ENCODE results near the gene IRF2.

The IRF2 gene

DNA sequence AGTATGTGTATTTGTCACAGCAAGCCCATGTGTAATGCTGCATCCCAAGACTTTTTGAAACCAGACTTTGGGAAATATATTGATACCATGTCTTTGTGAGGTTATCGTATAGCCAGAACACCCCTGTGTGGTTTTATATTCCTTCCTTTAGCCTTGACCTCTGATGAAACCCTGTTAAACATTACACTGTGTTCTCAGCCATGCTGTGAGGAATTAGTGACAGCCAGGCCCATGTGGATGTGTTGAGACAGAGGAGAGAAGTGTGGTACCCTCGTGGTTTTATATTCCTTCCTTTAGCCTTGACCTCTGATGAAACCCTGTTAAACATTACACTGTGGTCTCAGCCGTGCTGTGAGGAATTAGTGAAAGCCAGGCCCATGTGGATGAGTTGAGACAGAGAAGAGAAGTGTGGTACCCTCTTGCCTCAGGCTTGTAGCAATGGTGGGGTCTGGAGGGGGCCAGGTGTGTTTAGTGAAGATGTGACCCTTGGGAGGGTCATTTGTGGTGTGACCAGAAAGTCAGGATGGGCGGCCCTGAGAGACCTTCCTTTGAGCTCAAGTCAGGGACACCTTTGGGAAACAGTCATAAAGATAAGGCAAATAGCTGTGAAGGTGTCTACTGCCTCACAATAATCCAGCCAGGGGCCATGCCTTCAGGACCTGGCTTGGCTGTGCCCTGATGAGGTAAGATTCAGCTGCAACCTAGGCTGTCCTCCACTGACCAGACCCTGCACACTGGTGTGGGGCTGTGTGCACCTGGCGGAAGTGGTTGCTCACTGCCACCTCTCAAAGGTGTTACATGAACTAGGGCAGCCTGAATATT lies 110.0 kb downstream of the IRF2 start:
- H3K4me3 ChIP-seq (ENCODE audit: low read length): no peak overlapping the region
- no peak overlapping the region for H3K27ac ChIP-seq (ENCODE audit: low read length)
- no peaks in the 10 kb centered on the region; the same call in 1 of the 2 replicates for H3K4me1 ChIP-seq (ENCODE audit: insufficient read depth, low read length)
- no peak overlapping the region for H3K9ac ChIP-seq (ENCODE audit: low read depth, low read length)
- no peaks in the 10 kb centered on the region for H3K9me3 ChIP-seq (ENCODE audit: insufficient read depth, low read depth, low read length)
- no peaks in the 10 kb centered on the region for H3K36me3 ChIP-seq (ENCODE audit: insufficient read depth, low read depth, low read length)
- H3K27me3 ChIP-seq (ENCODE audit: insufficient read depth, low read length): no peaks in the 10 kb centered on the region

DNA sequence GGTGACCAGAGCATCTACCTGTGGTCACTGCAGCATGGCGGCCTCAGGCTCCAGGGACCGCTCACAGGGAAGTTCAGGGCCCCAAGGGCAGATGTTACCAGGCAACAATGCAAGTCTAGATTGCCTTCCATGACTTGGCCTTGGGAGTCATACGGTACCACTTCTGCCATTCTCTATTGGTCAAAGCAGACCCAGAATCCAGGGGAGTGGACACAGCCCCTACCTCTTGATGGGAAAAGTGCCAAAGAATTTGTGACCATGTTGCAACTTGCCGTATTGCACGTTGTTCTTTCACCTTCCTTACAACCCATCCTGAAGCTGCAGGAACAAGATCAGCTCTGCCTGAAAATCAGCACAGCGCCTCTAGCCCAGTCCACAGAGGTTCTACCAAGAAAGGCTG lies 111.1 kb downstream of the IRF2 start:
- H3K9ac ChIP-seq (ENCODE audit: low read depth, low read length): no peak overlapping the region

DNA sequence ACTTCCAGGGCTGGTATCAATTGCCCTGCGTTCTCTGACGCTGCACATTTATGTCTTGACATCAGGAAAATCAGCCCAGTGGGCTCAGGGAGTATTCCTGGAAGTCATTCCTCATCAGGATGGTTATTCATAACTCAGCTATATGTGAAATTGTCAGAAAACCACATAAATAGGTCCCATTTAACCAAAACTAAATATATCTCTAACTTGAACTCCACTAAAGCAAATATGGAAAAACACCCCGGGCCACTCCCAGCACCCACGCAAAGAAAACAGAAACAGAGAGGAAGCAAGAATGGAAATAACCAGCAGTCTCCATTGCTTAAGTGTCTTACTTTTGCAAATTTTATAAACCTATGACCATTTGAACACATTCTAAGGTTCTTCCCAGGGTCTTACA lies 112.0 kb downstream of the IRF2 start:
- H3K4me1 ChIP-seq (ENCODE audit: insufficient read depth, low read length): no peaks in the 10 kb centered on the region; the same call in 1 of the 2 replicates

More for the DNA sequence above, 111.1 kb downstream of the IRF2 start:
- Histone ChIP-seq H3K27me3 (ENCODE audit: insufficient read depth, low read length) (no peaks in the 10 kb centered on the region), H3K9me3 (ENCODE audit: insufficient read depth, low read depth, low read length) (no peaks in the 10 kb centered on the region), H3K27ac (ENCODE audit: low read length) (no peak overlapping the region), H3K4me1 (ENCODE audit: insufficient read depth, low read length) (no peaks in the 10 kb centered on the region; the same call in 1 of the 2 replicates), H3K36me3 (ENCODE audit: insufficient read depth, low read depth, low read length) (no peaks in the 10 kb centered on the region), H3K4me3 (ENCODE audit: low read length) (no peak overlapping the region)

DNA sequence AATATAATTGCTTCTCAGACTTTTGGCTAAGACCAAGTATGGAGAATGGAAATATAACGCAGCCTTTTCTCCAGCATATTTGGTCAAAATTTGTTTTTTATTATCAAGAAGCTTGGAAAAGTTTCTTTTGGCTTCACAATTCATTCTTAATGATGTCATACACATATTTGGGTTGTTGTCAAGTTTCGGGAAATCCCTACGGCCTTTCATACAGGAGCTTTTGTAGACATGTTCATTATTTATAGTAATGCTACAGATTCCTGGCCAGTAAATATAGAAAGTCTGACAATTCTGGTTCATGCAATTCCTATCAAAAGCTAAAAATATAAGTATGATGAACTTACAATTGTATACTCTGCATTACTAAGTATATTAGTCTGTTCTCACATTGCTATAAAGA lies 112.9 kb downstream of the IRF2 start:
- no peaks in the 10 kb centered on the region for H3K9me3 ChIP-seq (ENCODE audit: insufficient read depth, low read depth, low read length)
- no peaks in the 10 kb centered on the region; the same call in 1 of the 2 replicates for H3K4me1 ChIP-seq (ENCODE audit: insufficient read depth, low read length)
- no peaks in the 10 kb centered on the region for H3K36me3 ChIP-seq (ENCODE audit: insufficient read depth, low read depth, low read length)
- H3K9ac ChIP-seq (ENCODE audit: low read depth, low read length): no peak overlapping the region
- H3K4me3 ChIP-seq (ENCODE audit: low read length): no peak overlapping the region
- no peaks in the 10 kb centered on the region for H3K27me3 ChIP-seq (ENCODE audit: insufficient read depth, low read length)
- no peak overlapping the region for H3K27ac ChIP-seq (ENCODE audit: low read length)

More for the DNA sequence above, 112.0 kb downstream of the IRF2 start:
- Histone ChIP-seq H3K4me3 (ENCODE audit: low read length) (no peak overlapping the region), H3K27me3 (ENCODE audit: insufficient read depth, low read length) (no peaks in the 10 kb centered on the region), H3K27ac (ENCODE audit: low read length) (no peak overlapping the region), H3K36me3 (ENCODE audit: insufficient read depth, low read depth, low read length) (no peaks in the 10 kb centered on the region), H3K9ac (ENCODE audit: low read depth, low read length) (no peak overlapping the region), H3K9me3 (ENCODE audit: insufficient read depth, low read depth, low read length) (no peaks in the 10 kb centered on the region)

DNA sequence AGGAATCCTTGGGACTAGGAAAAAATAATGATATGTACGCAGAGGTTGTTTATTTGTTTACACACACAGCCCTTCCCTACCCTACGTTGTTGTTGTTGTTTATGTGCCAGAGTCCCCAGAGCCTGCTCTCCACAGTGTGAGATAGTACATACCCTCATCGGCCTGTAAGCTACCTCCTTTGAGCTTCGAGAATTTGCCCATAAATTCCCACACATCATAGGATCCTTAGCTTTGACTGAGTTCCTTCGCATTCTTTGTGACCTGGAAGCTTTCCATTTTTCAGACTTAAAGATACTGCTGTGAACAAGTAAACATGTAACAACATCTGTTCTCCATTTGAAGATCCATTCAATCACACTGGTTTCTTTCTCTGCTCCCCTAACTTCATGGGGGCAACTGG lies 114.5 kb downstream of the IRF2 start:
- no peaks in the 10 kb centered on the region for H3K9me3 ChIP-seq (ENCODE audit: insufficient read depth, low read depth, low read length)
- H3K27me3 ChIP-seq (ENCODE audit: insufficient read depth, low read length): no peaks in the 10 kb centered on the region
- H3K4me3 ChIP-seq (ENCODE audit: low read length): no peak overlapping the region
- no peaks in the 10 kb centered on the region for H3K36me3 ChIP-seq (ENCODE audit: insufficient read depth, low read depth, low read length)
- H3K4me1 ChIP-seq (ENCODE audit: insufficient read depth, low read length): no peaks in the 10 kb centered on the region; the same call in 1 of the 2 replicates
- no peak overlapping the region for H3K27ac ChIP-seq (ENCODE audit: low read length)
- no peak overlapping the region for H3K9ac ChIP-seq (ENCODE audit: low read depth, low read length)

DNA sequence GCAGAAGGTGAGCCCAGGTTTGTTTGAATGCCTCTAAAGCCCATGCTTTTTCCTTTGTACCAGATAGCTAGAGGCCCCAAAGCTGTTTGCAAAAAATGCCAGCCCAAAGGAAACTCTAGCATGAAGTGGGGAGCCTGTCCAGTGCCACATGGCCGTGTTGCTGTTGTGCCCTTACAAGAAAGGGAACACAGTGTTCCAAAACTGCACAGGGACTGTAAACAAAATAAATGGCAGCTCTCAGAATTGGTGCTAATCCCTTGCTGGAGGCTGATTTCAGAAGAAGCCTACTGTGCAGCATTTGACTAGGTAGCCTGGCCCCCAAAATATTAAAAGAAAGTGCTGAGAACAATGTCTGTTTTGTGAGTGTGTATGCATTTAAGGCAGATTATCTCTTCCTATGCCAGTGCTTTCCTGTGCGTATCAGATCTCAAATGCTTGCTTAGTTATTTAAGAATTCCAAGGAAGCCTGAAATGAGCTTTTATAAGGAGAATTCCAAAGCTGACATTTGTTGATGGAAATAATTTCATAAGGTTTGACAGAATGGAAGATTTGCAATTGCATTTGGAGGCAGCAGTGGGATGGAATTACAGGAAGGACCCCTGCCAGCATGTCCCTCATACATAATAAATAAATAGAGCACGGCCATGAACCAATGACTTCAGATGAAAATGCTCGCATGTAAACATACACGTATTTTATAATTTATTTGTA lies 115.7 kb downstream of the IRF2 start:
- Histone ChIP-seq H3K27ac (ENCODE audit: low read length) (no peak overlapping the region), H3K4me1 (ENCODE audit: insufficient read depth, low read length) (no peaks in the 10 kb centered on the region; the same call in 1 of the 2 replicates), H3K4me3 (ENCODE audit: low read length) (no peak overlapping the region), H3K9ac (ENCODE audit: low read depth, low read length) (no peak overlapping the region), H3K27me3 (ENCODE audit: insufficient read depth, low read length) (no peaks in the 10 kb centered on the region), H3K9me3 (ENCODE audit: insufficient read depth, low read depth, low read length) (no peaks in the 10 kb centered on the region), H3K36me3 (ENCODE audit: insufficient read depth, low read depth, low read length) (no peaks in the 10 kb centered on the region)

DNA sequence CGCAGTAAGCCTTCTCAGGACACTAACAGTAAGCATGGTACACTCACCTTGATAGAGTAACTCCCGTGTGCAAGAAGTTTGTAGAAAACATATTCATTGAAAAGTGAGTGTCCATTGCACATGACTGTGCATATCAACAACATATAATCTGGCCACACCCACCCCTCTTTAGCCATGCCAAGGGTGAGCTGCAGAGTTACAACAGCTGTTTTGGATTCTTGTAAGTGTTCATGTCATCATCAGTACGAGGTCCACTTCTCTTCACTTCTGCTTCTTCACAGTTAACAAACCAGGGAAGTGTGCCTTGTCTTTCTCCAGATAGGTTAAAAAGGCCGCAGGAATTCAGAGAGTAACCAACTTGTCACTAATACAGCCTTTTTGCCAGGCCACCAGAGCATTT lies 116.6 kb downstream of the IRF2 start:
- Histone ChIP-seq H3K4me1 (ENCODE audit: insufficient read depth, low read length) (no peaks in the 10 kb centered on the region; the same call in 1 of the 2 replicates), H3K36me3 (ENCODE audit: insufficient read depth, low read depth, low read length) (no peaks in the 10 kb centered on the region), H3K4me3 (ENCODE audit: low read length) (no peak overlapping the region), H3K9ac (ENCODE audit: low read depth, low read length) (no peak overlapping the region), H3K27me3 (ENCODE audit: insufficient read depth, low read length) (no peaks in the 10 kb centered on the region), H3K9me3 (ENCODE audit: insufficient read depth, low read depth, low read length) (no peaks in the 10 kb centered on the region), H3K27ac (ENCODE audit: low read length) (no peak overlapping the region)

DNA sequence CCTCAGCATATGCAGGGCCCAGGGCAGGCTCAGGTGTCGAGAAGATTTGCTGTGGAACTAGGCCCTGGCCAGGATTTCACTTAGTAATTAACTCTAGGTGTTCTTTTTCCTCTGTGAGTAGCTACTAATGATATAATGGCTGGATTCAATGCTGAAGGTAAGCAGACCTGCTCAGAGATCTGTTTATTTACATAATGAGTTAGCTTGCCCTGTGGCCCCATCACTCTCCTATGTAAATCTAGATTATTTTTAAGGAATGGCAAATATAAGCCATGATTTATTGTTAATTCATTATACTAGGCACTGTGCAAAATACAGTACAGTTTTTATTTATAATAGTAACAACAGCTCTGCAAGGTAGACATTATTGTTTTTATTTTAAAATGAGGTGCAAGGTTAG lies 117.2 kb downstream of the IRF2 start:
- Histone ChIP-seq H3K27ac (ENCODE audit: low read length) (no peak overlapping the region), H3K9ac (ENCODE audit: low read depth, low read length) (no peak overlapping the region), H3K9me3 (ENCODE audit: insufficient read depth, low read depth, low read length) (no peaks in the 10 kb centered on the region), H3K27me3 (ENCODE audit: insufficient read depth, low read length) (no peaks in the 10 kb centered on the region), H3K4me3 (ENCODE audit: low read length) (no peak overlapping the region), H3K36me3 (ENCODE audit: insufficient read depth, low read depth, low read length) (no peaks in the 10 kb centered on the region), H3K4me1 (ENCODE audit: insufficient read depth, low read length) (no peaks in the 10 kb centered on the region; the same call in 1 of the 2 replicates)

DNA sequence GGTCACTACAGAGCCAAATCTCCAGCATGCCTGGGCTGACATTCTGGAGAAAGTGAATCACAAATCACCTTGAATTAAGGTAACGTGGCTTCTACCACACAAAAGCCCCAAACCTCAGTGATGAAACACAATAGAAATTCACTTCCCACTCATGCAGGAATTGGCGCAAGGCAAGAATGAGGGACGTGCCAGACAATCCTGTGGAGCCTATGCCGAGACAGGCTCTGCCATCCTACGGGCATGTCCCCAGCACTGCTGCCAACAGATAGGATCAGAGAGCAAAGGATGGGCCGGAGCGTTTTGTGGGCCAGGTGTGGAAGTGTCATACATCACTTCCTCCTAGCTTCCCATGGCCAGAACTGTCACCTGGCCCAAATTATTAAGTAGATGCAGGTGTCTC lies 118.0 kb downstream of the IRF2 start:
- Histone ChIP-seq H3K9me3 (ENCODE audit: insufficient read depth, low read depth, low read length) (no peaks in the 10 kb centered on the region), H3K4me1 (ENCODE audit: insufficient read depth, low read length) (no peaks in the 10 kb centered on the region; the same call in 1 of the 2 replicates), H3K36me3 (ENCODE audit: insufficient read depth, low read depth, low read length) (no peaks in the 10 kb centered on the region), H3K27ac (ENCODE audit: low read length) (no peak overlapping the region), H3K4me3 (ENCODE audit: low read length) (no peak overlapping the region), H3K27me3 (ENCODE audit: insufficient read depth, low read length) (no peaks in the 10 kb centered on the region), H3K9ac (ENCODE audit: low read depth, low read length) (no peak overlapping the region)

DNA sequence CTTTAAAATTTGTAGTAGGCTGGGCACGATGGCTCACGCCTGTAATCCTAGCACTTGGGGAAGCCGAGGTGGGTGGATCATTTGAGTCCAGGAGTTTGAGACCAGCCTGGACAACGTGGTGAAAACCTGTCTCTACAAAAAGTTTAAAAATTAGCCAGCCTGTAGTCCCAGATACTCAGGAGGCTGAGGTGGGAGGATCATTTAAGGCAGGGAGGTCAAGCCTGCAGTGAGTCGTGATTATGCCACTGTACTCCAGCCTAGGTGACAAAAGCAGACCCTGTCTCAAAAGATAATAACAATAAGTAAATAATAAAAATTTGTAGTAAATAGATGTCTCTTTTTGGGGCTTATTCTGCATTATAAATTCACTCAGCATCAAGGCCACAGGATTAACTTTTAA lies 118.5 kb downstream of the IRF2 start:
- no peak overlapping the region for H3K27ac ChIP-seq (ENCODE audit: low read length)

DNA sequence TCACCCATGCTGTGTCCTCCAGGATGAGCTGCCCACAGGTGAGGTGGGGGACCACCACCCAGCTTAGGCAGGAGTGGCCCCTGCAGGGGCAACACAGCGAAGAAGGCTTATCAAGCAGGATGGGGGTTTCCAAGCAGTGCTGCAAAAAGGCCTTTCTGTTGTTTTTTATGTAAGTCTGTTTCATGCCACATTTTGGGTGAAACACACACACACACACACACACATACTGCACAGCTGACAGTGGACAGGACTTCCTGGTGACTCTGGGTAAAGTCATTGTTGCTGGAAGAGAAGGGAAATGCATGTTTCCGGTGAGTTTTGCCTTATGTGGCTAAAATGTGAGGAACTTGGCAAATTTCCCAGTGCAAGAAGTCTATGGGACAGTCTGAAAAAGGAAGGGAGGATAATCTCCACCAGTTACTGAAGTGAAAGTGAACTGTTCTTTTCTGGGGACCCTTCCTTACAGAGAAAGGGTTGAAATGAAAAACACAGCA lies 119.2 kb downstream of the IRF2 start:
- no peaks in the 10 kb centered on the region for H3K27me3 ChIP-seq (ENCODE audit: insufficient read depth, low read length)
- H3K4me3 ChIP-seq (ENCODE audit: low read length): no peak overlapping the region
- H3K9me3 ChIP-seq (ENCODE audit: insufficient read depth, low read depth, low read length): no peaks in the 10 kb centered on the region
- H3K36me3 ChIP-seq (ENCODE audit: insufficient read depth, low read depth, low read length): no peaks in the 10 kb centered on the region
- no peak overlapping the region for H3K27ac ChIP-seq (ENCODE audit: low read length)
- H3K4me1 ChIP-seq (ENCODE audit: insufficient read depth, low read length): no peaks in the 10 kb centered on the region; the same call in 1 of the 2 replicates
- H3K9ac ChIP-seq (ENCODE audit: low read depth, low read length): no peak overlapping the region

More for the DNA sequence above, 118.5 kb downstream of the IRF2 start:
- Histone ChIP-seq H3K36me3 (ENCODE audit: insufficient read depth, low read depth, low read length) (no peaks in the 10 kb centered on the region), H3K4me1 (ENCODE audit: insufficient read depth, low read length) (no peaks in the 10 kb centered on the region; the same call in 1 of the 2 replicates), H3K4me3 (ENCODE audit: low read length) (no peak overlapping the region), H3K27me3 (ENCODE audit: insufficient read depth, low read length) (no peaks in the 10 kb centered on the region), H3K9ac (ENCODE audit: low read depth, low read length) (no peak overlapping the region), H3K9me3 (ENCODE audit: insufficient read depth, low read depth, low read length) (no peaks in the 10 kb centered on the region)
